RWPE2 (cell line): ENCODE results near the gene SLC5A4.
"Not testable (repeated sequence)": the region's sequence is repeated elsewhere in the genome, so short reads cannot be mapped to it uniquely, and the experiment has no call there.

Experiments
- ATAC-seq: fragments of 200-7000 bp; cut with Tn5 transposase; 3 replicates; pipeline ENCODE4 v1.9.1; 2021; ENCODE audit warnings: low read depth
- DNase-seq: peaks from one replicate; pipeline ENCODE4 v3.0.0-alpha.2; 2020; ENCODE audit warnings: low spot score
- H3K27ac ChIP-seq: fragments of 450-650 bp; 2 replicates; pipeline ENCODE4 v1.5.1; 2017; ENCODE audit warnings: mild to moderate bottlenecking; ENCODE audit not compliant: poor library complexity, severe bottlenecking
- H3K27me3 ChIP-seq: fragments of 250-450 bp; sonication (Bioruptor Pico); 2 replicates; pipeline ENCODE4 v1.5.1; 2021; ENCODE audit warnings: mild to moderate bottlenecking, moderate library complexity; ENCODE audit not compliant: insufficient read depth, poor library complexity, severe bottlenecking
- H3K36me3 ChIP-seq: fragments of 250-450 bp; sonication (Bioruptor Pico); 2 replicates; pipeline ENCODE4 v1.5.1; 2020; ENCODE audit warnings: low read depth, mild to moderate bottlenecking, moderate library complexity
- H3K4me1 ChIP-seq: fragments of 250-450 bp; sonication (Bioruptor Pico); 2 replicates; pipeline ENCODE4 v1.5.1; 2021; ENCODE audit warnings: mild to moderate bottlenecking, moderate library complexity; ENCODE audit not compliant: insufficient read depth, poor library complexity, severe bottlenecking
- H3K4me3 ChIP-seq: fragments of 250-450 bp; sonication (Bioruptor Pico); 2 replicates; pipeline ENCODE4 v1.5.1; 2021; ENCODE audit warnings: mild to moderate bottlenecking, moderate library complexity; ENCODE audit not compliant: severe bottlenecking
- H3K9me3 ChIP-seq: fragments of 250-450 bp; sonication (Bioruptor Pico); 2 replicates; pipeline ENCODE4 v1.5.1; 2021; ENCODE audit warnings: mild to moderate bottlenecking, moderate library complexity; ENCODE audit not compliant: severe bottlenecking
- TF ChIP-seq, protein P1 (sequence below): fragments of 450-650 bp; IDR thresholded peaks from one replicate; pipeline ENCODE4 v1.5.1; 2017; ENCODE audit warnings: mild to moderate bottlenecking, moderate library complexity; ENCODE audit not compliant: poor library complexity, severe bottlenecking

Gene SLC5A4

DNA sequence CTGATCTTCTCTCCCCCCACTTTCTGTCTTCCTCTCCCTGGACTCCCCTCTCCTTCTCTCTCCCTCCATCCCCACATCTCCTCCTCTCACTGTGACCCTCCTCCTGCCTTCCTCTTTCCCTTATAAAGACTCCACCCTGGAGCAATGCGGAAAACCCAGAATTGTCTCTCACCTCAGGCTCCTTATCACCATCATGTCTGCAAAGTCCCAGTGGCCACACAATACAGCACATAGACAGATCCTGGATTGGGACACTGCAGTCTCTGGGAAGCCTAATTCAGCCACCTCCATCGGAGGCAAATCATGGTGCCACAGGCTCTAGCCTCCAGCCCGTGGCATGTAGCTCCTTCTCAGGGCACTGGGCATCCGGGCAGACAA, 53.0 kb downstream of the SLC5A4 start:
- DNase-seq (no peak), ATAC-seq (no peak)
- Histone ChIP-seq H3K9me3 (no peaks in the 10 kb centered on the region), H3K27ac (no peak overlapping the region), H3K27me3 (peaks cover 8% of the 10 kb centered on the region), H3K36me3 (no peaks in the 10 kb centered on the region), H3K4me3 (no peak overlapping the region), H3K4me1 (peaks cover 3% of the 10 kb centered on the region)
- TF ChIP-seq, protein P1, sequence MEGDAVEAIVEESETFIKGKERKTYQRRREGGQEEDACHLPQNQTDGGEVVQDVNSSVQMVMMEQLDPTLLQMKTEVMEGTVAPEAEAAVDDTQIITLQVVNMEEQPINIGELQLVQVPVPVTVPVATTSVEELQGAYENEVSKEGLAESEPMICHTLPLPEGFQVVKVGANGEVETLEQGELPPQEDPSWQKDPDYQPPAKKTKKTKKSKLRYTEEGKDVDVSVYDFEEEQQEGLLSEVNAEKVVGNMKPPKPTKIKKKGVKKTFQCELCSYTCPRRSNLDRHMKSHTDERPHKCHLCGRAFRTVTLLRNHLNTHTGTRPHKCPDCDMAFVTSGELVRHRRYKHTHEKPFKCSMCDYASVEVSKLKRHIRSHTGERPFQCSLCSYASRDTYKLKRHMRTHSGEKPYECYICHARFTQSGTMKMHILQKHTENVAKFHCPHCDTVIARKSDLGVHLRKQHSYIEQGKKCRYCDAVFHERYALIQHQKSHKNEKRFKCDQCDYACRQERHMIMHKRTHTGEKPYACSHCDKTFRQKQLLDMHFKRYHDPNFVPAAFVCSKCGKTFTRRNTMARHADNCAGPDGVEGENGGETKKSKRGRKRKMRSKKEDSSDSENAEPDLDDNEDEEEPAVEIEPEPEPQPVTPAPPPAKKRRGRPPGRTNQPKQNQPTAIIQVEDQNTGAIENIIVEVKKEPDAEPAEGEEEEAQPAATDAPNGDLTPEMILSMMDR, result no peak

- ATAC-seq (no peak), DNase-seq (no peak)
- no peaks in the 10 kb centered on the region for H3K9me3 ChIP-seq
Measured at GRCh38 chr22:32200752-32201151, 54.4 kb downstream of the SLC5A4 start.

GRCh38 chr22:32199961-32200360, 55.2 kb downstream of the SLC5A4 start:
- ATAC-seq (no peak), DNase-seq (no peak)
- Histone ChIP-seq H3K27ac (no peak overlapping the region), H3K9me3 (no peaks in the 10 kb centered on the region), H3K27me3 (peaks cover 8% of the 10 kb centered on the region), H3K4me1 (peaks cover 3% of the 10 kb centered on the region), H3K4me3 (no peak overlapping the region), H3K36me3 (no peaks in the 10 kb centered on the region)
- TF ChIP-seq, protein P1, result no peak

More at GRCh38 chr22:32200752-32201151, 54.4 kb downstream of the SLC5A4 start:
- TF ChIP-seq, protein P1, result no peak
- Histone ChIP-seq H3K4me3 (no peak overlapping the region), H3K27ac (no peak overlapping the region), H3K36me3 (no peaks in the 10 kb centered on the region), H3K4me1 (peaks cover 3% of the 10 kb centered on the region), H3K27me3 (peaks cover 8% of the 10 kb centered on the region)

GRCh38 chr22:32199341-32199740, 55.8 kb downstream of the SLC5A4 start:
- H3K27ac ChIP-seq, result no peak overlapping the region
- H3K36me3 ChIP-seq, result no peaks in the 10 kb centered on the region
- TF ChIP-seq, protein P1, result no peak
- ATAC-seq (no peak), DNase-seq (no peak)
- H3K4me3 ChIP-seq, result no peak overlapping the region
- no peaks in the 10 kb centered on the region for H3K9me3 ChIP-seq
- peaks cover 8% of the 10 kb centered on the region for H3K27me3 ChIP-seq
- H3K4me1 ChIP-seq, result peaks cover 3% of the 10 kb centered on the region

- not testable (repeated sequence) for ATAC-seq, DNase-seq
Measured at GRCh38 chr22:32197553-32198226, 57.5 kb downstream of the SLC5A4 start.

GRCh38 chr22:32195900-32196299, 59.2 kb downstream of the SLC5A4 start:
- H3K4me1 ChIP-seq, H3K36me3 ChIP-seq, H3K9me3 ChIP-seq, H3K27ac ChIP-seq, DNase-seq, ATAC-seq, H3K4me3 ChIP-seq, H3K27me3 ChIP-seq: not testable (repeated sequence)

More at GRCh38 chr22:32197553-32198226, 57.5 kb downstream of the SLC5A4 start:
- H3K27ac ChIP-seq, H3K27me3 ChIP-seq, H3K4me1 ChIP-seq, H3K36me3 ChIP-seq, H3K9me3 ChIP-seq, H3K4me3 ChIP-seq: not testable (repeated sequence)

DNA sequence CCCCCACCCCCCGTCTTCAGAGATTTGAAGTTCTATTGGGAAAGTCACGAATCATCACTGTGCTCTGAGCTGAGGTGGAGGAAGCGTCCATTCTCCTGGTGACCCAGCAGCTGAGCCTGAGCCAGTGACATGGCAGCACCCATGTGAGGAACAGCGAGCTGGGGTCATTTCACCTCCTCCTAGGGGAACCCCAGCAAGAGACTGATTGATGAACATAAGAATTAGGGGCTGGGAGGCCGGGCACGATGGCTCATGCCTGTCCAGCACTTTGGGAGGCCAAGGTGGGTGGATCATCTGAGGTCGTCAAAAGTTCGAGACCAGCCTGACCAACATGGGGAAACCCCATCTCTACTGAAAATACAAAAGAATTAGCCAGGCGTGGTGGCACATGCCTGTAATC, 61.8 kb downstream of the SLC5A4 start:
- not testable (repeated sequence) for H3K27ac ChIP-seq, ATAC-seq, H3K9me3 ChIP-seq

DNA sequence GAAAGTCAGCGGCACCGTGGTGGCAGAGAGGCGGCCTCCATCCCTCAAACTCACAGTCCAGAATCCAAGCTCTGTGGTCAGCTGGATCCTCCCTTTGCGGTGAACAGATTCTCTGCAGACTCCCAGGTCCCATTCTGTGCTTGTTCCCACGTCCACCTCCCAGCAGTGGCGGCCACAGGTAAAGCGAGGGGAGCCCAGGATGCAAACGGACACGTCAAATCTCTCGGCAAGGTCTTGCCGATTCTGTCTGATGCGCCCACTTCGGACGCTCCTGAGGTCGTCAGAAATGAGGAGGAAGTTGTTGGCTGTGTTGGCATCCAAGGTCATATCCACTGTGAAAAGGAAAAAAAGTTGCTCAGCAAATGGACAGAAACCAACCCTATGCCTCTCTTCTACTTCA, 64.1 kb downstream of the SLC5A4 start:
- H3K27ac ChIP-seq, H3K4me3 ChIP-seq, DNase-seq, H3K4me1 ChIP-seq, H3K36me3 ChIP-seq, H3K27me3 ChIP-seq, ATAC-seq, H3K9me3 ChIP-seq: not testable (repeated sequence)

More for the DNA sequence above, 61.8 kb downstream of the SLC5A4 start:
- H3K36me3 ChIP-seq, H3K27me3 ChIP-seq, DNase-seq, H3K4me3 ChIP-seq, H3K4me1 ChIP-seq: not testable (repeated sequence)
